Activated B cell treated with CpG ODN at 0.5 μM for 24 hours (primary cell): ENCODE measurements around the gene C11orf65. TPM values are rescaled to one million over a fixed set of nuclear protein-coding genes. Genes with fewer than 3 reads are reported as not detected.
"Not testable (repeated sequence)": the region's sequence is repeated elsewhere in the genome, so short reads cannot be mapped to it uniquely, and the experiment has no call there.

Source experiments
- ATAC-seq: fragments of 200-7000 bp; cut with Tn5 transposase; one replicate; pipeline ENCODE4 v1.10.0; 2021; ENCODE audit warnings: low read depth, mild to moderate bottlenecking, moderate library complexity
- CTCF ChIA-PET: fragments of 350-600 bp; sonication (Branson Sonifier 250); formaldehyde crosslinking; loops from one replicate; lab custom pipeline; 2021; ENCODE audit warnings: antibody characterized with exemption; lab: Charles Lee
- POLR2A ChIA-PET: fragments of 350-600 bp; sonication (Branson Sonifier 250); formaldehyde crosslinking; loops from one replicate; lab custom pipeline; 2021; ENCODE audit warnings: antibody characterized with exemption; lab: Charles Lee
- DNase-seq: peaks from one replicate; pipeline ENCODE4 v3.0.0; 2022
- H3K27ac Mint-ChIP-seq: one replicate; pipeline ENCODE4 v1.8.0; 2020; ENCODE audit warnings: mixed read lengths
- H3K27me3 Mint-ChIP-seq: one replicate; pipeline ENCODE4 v1.8.0; 2021; ENCODE audit warnings: mixed read lengths
- H3K36me3 Mint-ChIP-seq: one replicate; pipeline ENCODE4 v1.8.0; 2021; ENCODE audit warnings: low read depth, mixed read lengths
- H3K4me1 Mint-ChIP-seq: one replicate; pipeline ENCODE4 v1.8.0; 2021; ENCODE audit warnings: mixed read lengths
- H3K4me3 Mint-ChIP-seq: one replicate; pipeline ENCODE4 v1.8.0; 2020; ENCODE audit warnings: mild to moderate bottlenecking, mixed read lengths
- H3K9me3 Mint-ChIP-seq: one replicate; pipeline ENCODE4 v1.8.0; 2020; ENCODE audit warnings: mixed read lengths
- intact Hi-C: fragments of 100-400 bp; cut with micrococcal nuclease; formaldehyde crosslinking; loops from one replicate; pipeline ENCODE4 v1.15.1; 2024
- total RNA-seq: library from RNA; stranded (reverse); gene quantifications from 2 replicates; pipeline ENCODE4 v1.2.3, GENCODE V29; 2022
- TF ChIP-seq, protein P1 (sequence below): fragments of 200-600 bp; IDR thresholded peaks from one replicate; pipeline ENCODE4 v1.8.0; 2022; ENCODE audit warnings: antibody characterized with exemption, mild to moderate bottlenecking

The C11orf65 gene
- total RNA-seq, 1 donor from 2014 or later, result 1.7 TPM

GRCh38 chr11:108436594-108436993 is 30.7 kb downstream of the C11orf65 start:
- H3K4me1 Mint-ChIP-seq, result no peaks in the 10 kb centered on the region
- H3K36me3 Mint-ChIP-seq, result no peaks in the 10 kb centered on the region
- H3K27ac Mint-ChIP-seq, result no peak overlapping the region
- H3K9me3 Mint-ChIP-seq, result peaks cover 6% of the 10 kb centered on the region
- H3K27me3 Mint-ChIP-seq, result no peaks in the 10 kb centered on the region
- no peak for ATAC-seq
- DNase-seq, result no peak
- POLR2A ChIA-PET, result no interaction called here
- intact Hi-C loops, result no loop called here
- TF ChIP-seq, protein P1, sequence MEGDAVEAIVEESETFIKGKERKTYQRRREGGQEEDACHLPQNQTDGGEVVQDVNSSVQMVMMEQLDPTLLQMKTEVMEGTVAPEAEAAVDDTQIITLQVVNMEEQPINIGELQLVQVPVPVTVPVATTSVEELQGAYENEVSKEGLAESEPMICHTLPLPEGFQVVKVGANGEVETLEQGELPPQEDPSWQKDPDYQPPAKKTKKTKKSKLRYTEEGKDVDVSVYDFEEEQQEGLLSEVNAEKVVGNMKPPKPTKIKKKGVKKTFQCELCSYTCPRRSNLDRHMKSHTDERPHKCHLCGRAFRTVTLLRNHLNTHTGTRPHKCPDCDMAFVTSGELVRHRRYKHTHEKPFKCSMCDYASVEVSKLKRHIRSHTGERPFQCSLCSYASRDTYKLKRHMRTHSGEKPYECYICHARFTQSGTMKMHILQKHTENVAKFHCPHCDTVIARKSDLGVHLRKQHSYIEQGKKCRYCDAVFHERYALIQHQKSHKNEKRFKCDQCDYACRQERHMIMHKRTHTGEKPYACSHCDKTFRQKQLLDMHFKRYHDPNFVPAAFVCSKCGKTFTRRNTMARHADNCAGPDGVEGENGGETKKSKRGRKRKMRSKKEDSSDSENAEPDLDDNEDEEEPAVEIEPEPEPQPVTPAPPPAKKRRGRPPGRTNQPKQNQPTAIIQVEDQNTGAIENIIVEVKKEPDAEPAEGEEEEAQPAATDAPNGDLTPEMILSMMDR, result no peak
- no peak overlapping the region for H3K4me3 Mint-ChIP-seq
- CTCF ChIA-PET, result no interaction called here

DNA sequence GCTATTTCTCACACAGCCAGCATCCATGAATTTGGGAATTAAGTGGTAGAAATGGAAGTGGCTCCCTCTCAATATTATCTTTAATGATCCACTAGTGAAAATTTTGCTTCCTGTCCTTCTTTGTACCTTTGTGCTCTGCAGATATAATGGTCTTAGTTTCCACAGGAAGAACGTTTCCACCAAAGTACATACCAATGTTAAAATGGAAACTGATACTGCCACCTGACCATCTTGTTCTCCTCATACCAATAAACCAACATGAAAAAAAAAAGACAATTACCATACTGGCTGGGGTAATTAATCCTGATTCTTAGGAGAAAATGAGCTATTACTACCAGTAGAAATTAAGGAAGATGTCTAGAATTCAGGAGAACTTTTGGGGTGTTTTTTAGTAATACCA is 32.3 kb downstream of the C11orf65 start:
- DNase-seq (no peak), ATAC-seq (no peak)
- Mint-ChIP-seq H3K27me3 (no peaks in the 10 kb centered on the region), H3K27ac (no peak overlapping the region), H3K4me1 (no peaks in the 10 kb centered on the region), H3K36me3 (no peaks in the 10 kb centered on the region), H3K9me3 (no peaks in the 10 kb centered on the region), H3K4me3 (no peak overlapping the region)
- CTCF ChIA-PET, result no interaction called here
- POLR2A ChIA-PET, result no interaction called here
- TF ChIP-seq, protein P1, result no peak
- intact Hi-C loops, result no loop called here

- H3K4me3 Mint-ChIP-seq, result no peak overlapping the region
- ChIA-PET CTCF (interaction anchor here (0.7 kb wide), 1 partner anchor 9 kb away, joined by 3 read pairs; no protein-coding TSS in a partner anchor), POLR2A (no interaction called here)
- no peak overlapping the region for H3K27ac Mint-ChIP-seq
- DNase-seq (no peak), ATAC-seq (no peak)
- TF ChIP-seq, protein P1, result no peak
- intact Hi-C loops, result no loop called here
- H3K9me3 Mint-ChIP-seq, result no peaks in the 10 kb centered on the region
- H3K27me3 Mint-ChIP-seq, result no peaks in the 10 kb centered on the region
- H3K4me1 Mint-ChIP-seq, result no peaks in the 10 kb centered on the region
- H3K36me3 Mint-ChIP-seq, result no peaks in the 10 kb centered on the region
These were observed 34.5 kb downstream of the C11orf65 start for GRCh38 chr11:108432783-108433182.

DNA sequence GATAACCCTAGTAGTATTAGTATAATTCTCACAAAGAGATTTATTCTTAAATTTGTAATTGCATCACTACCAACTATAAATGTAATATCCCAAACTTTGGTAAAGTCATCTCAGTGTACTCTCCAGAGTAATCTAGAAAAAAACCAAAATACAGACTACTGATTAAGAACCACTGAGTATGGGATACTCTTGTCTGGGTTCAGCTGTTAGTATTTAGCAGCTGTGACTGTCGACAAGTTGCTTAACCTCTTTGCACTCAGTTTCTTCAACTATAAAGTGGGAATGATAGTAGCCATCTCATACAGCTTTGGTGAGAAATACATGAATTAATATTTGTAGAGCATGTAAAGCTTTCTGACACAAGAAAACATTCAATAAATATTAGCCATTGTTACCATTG is 35.3 kb downstream of the C11orf65 start:
- no peak for ATAC-seq
- Mint-ChIP-seq H3K27me3 (no peaks in the 10 kb centered on the region), H3K9me3 (peaks cover under 1% of the 10 kb centered on the region), H3K4me1 (no peaks in the 10 kb centered on the region), H3K27ac (no peak overlapping the region), H3K36me3 (no peaks in the 10 kb centered on the region), H3K4me3 (no peak overlapping the region)
- CTCF ChIA-PET, result no interaction called here
- POLR2A ChIA-PET, result no interaction called here
- TF ChIP-seq, protein P1, result no peak
- intact Hi-C loops, result no loop called here
- DNase-seq, result no peak

- Mint-ChIP-seq H3K4me1 (no peaks in the 10 kb centered on the region), H3K9me3 (peaks cover 7% of the 10 kb centered on the region), H3K27ac (no peak overlapping the region), H3K27me3 (no peaks in the 10 kb centered on the region), H3K36me3 (no peaks in the 10 kb centered on the region), H3K4me3 (no peak overlapping the region)
- DNase-seq (no peak), ATAC-seq (no peak)
- intact Hi-C loops, result no loop called here
- TF ChIP-seq, protein P1, result no peak
- ChIA-PET POLR2A (no interaction called here), CTCF (no interaction called here)
These were observed 36.0 kb downstream of the C11orf65 start for GRCh38 chr11:108431370-108431769.

DNA sequence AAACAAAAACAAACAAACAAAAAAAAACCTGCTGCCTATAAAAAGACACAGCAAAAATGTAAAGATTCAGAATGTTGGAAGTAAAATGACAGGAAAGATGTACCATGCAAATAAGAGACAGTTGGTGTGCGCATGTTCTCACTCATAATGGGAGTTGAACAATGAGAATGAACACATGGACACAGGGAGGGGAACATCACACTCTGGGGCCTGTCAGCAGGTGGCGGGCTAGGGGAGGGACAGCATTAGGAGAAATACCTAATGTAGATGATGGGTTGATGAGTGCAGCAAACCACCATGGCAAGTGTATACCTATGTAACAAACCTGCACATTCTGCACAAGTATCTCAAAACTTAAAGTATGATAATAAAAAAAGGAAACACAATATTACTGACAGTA is 49.8 kb downstream of the C11orf65 start:
- H3K27me3 Mint-ChIP-seq, H3K36me3 Mint-ChIP-seq, H3K4me3 Mint-ChIP-seq, H3K9me3 Mint-ChIP-seq, POLR2A ChIA-PET, CTCF ChIA-PET, H3K27ac Mint-ChIP-seq, DNase-seq, H3K4me1 Mint-ChIP-seq, ATAC-seq: not testable (repeated sequence)
- intact Hi-C loops, result loop anchor here (1.0 kb wide), 1 partner anchor 231 kb away; no protein-coding TSS in a partner anchor
